ENCODE data around the gene TCL1A. TPM values are rescaled to one million over a fixed set of nuclear protein-coding genes. Genes with fewer than 3 reads are reported as not detected.

Gene TCL1A
- total and polyA plus RNA-seq, 2 donors (not counting 1 experiment from before 2014, with no cell fraction given): not detected

DNA sequence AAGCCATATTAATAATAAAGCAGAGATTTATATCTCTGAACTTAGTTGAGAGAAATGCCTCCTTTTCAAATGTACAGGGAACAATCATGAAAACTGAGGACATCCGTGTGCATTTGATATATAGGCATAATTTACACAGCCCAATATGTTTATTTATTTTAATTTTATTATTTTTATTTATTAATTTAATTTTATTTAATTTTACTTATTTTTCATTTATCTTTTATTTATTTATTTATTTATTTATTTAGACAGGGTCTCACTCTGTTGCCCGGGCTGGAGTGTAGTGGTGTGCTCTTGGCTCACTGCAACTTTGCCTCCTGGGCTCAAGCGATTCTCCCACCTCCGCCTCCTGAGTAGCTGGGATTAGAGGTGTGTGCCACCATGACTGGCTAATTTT lies 8.4 kb downstream of the TCL1A start:
- Histone ChIP-seq H3K9me3 (ENCODE audit: control insufficient read depth, insufficient read depth, low read depth, low read length) (no peaks in the 10 kb centered on the region), H3K4me1 (ENCODE audit: control insufficient read depth, extremely low read depth, insufficient read depth, low read length) (no peaks in the 10 kb centered on the region), H3K9ac (ENCODE audit: insufficient read depth, low read length) (no peak overlapping the region), H3K27me3 (ENCODE audit: control insufficient read depth, insufficient read depth, low read length) (no peaks in the 10 kb centered on the region), H4K20me1 (ENCODE audit: control insufficient read depth, extremely low read depth, insufficient read depth, low read length) (no peaks in the 10 kb centered on the region), H3K79me2 (ENCODE audit: control insufficient read depth, insufficient read depth, low read length) (no peaks in the 10 kb centered on the region), H3K27ac (ENCODE audit: insufficient read depth, low read length) (no peak overlapping the region), H3K4me3 (replicated peaks in 1 of 4; ENCODE audit: control extremely low read depth in 1 of 4, insufficient read depth in 1 of 4, low read depth in 3 of 4, low read length in 4 of 4) (no peak overlapping the region), H3K4me2 (ENCODE audit: extremely low read depth, insufficient read depth, low read length) (no peak overlapping the region), H3K36me3 (ENCODE audit: control insufficient read depth, insufficient read depth, low read length) (no peaks in the 10 kb centered on the region), H2AFZ (ENCODE audit: low read length) (no peak overlapping the region)
- TF ChIP-seq EZH2 (IDR thresholded peaks at IDR 0.05; ENCODE audit: low read length, missing control alignments) (no peak), CTCF (conservative IDR thresholded peaks at IDR 0.05 in 1 of 2, IDR thresholded peaks at IDR 0.05 in 1 of 2; ENCODE audit: low read depth in 1 of 2, low read length in 2 of 2) (no peak)
- no peak for DNase-seq (ENCODE audit: low read depth in 2 of 2)

- no peak overlapping the region for H3K4me2 ChIP-seq (ENCODE audit: extremely low read depth, insufficient read depth, low read length)
- no peak overlapping the region for H3K4me3 ChIP-seq (replicated peaks in 1 of 4; ENCODE audit: control extremely low read depth in 1 of 4, insufficient read depth in 1 of 4, low read depth in 3 of 4, low read length in 4 of 4)
- H3K79me2 ChIP-seq (ENCODE audit: control insufficient read depth, insufficient read depth, low read length): no peaks in the 10 kb centered on the region
- H4K20me1 ChIP-seq (ENCODE audit: control insufficient read depth, extremely low read depth, insufficient read depth, low read length): no peaks in the 10 kb centered on the region
- H2AFZ ChIP-seq (ENCODE audit: low read length): no peak overlapping the region
- no peaks in the 10 kb centered on the region for H3K27me3 ChIP-seq (ENCODE audit: control insufficient read depth, insufficient read depth, low read length)
- no peaks in the 10 kb centered on the region for H3K36me3 ChIP-seq (ENCODE audit: control insufficient read depth, insufficient read depth, low read length)
- TF ChIP-seq EZH2 (IDR thresholded peaks at IDR 0.05; ENCODE audit: low read length, missing control alignments) (no peak), CTCF (conservative IDR thresholded peaks at IDR 0.05 in 1 of 2, IDR thresholded peaks at IDR 0.05 in 1 of 2; ENCODE audit: low read depth in 1 of 2, low read length in 2 of 2) (no peak)
- no peaks in the 10 kb centered on the region for H3K9me3 ChIP-seq (ENCODE audit: control insufficient read depth, insufficient read depth, low read depth, low read length)
- no peaks in the 10 kb centered on the region for H3K4me1 ChIP-seq (ENCODE audit: control insufficient read depth, extremely low read depth, insufficient read depth, low read length)
- no peak for DNase-seq (ENCODE audit: low read depth in 2 of 2)
- H3K9ac ChIP-seq (ENCODE audit: insufficient read depth, low read length): no peak overlapping the region
- H3K27ac ChIP-seq (ENCODE audit: insufficient read depth, low read length): no peak overlapping the region
Observed at GRCh38 chr14:95703805-95704204, 10.1 kb downstream of the TCL1A start.

DNA sequence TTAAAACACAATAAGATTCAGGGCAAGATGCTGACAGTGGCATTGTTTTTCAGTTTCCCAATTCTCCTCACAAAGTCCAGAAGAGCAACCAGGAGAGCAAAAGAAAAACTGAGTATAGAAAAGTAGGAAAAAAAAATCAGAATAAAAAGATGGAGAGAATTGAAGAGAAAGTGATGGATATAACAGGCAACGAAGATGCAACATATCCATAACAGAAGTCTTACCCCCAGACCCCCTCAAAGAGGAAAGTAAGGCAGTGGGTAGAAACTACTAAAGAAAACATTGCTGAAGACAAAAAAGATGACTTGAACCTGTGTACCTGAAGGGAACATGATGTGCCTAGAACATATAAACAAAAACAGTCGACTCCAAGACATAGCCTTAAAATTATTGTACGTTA lies 10.6 kb downstream of the TCL1A start:
- Histone ChIP-seq H2AFZ (ENCODE audit: low read length) (no peak overlapping the region), H3K4me3 (replicated peaks in 1 of 4; ENCODE audit: control extremely low read depth in 1 of 4, insufficient read depth in 1 of 4, low read depth in 3 of 4, low read length in 4 of 4) (no peak overlapping the region), H3K79me2 (ENCODE audit: control insufficient read depth, insufficient read depth, low read length) (no peaks in the 10 kb centered on the region), H3K36me3 (ENCODE audit: control insufficient read depth, insufficient read depth, low read length) (no peaks in the 10 kb centered on the region), H3K4me1 (ENCODE audit: control insufficient read depth, extremely low read depth, insufficient read depth, low read length) (no peaks in the 10 kb centered on the region), H4K20me1 (ENCODE audit: control insufficient read depth, extremely low read depth, insufficient read depth, low read length) (no peaks in the 10 kb centered on the region), H3K9me3 (ENCODE audit: control insufficient read depth, insufficient read depth, low read depth, low read length) (no peaks in the 10 kb centered on the region), H3K27me3 (ENCODE audit: control insufficient read depth, insufficient read depth, low read length) (no peaks in the 10 kb centered on the region), H3K9ac (ENCODE audit: insufficient read depth, low read length) (no peak overlapping the region), H3K4me2 (ENCODE audit: extremely low read depth, insufficient read depth, low read length) (no peak overlapping the region), H3K27ac (ENCODE audit: insufficient read depth, low read length) (no peak overlapping the region)
- TF ChIP-seq EZH2 (IDR thresholded peaks at IDR 0.05; ENCODE audit: low read length, missing control alignments): no peak
- TF ChIP-seq CTCF (conservative IDR thresholded peaks at IDR 0.05 in 1 of 2, IDR thresholded peaks at IDR 0.05 in 1 of 2; ENCODE audit: low read depth in 1 of 2, low read length in 2 of 2): no peak
- DNase-seq (ENCODE audit: low read depth in 2 of 2): no peak

Data from fibroblast of lung (primary cell).